Karpas-422 (cell line): ENCODE data around the gene LRRC3. TPM values are rescaled to one million over a fixed set of nuclear protein-coding genes. Genes with fewer than 3 reads are reported as not detected.

Experiments used
- DNase-seq: peaks from one replicate; pipeline ENCODE4 v3.0.0-alpha.2; 2015
- H2AFZ ChIP-seq: fragments of 200-600 bp; sonication (generic); 2 replicates; pipeline ENCODE4 v1.6.1; 2014; ENCODE audit warnings: antibody characterized with exemption, low read length, mixed read lengths
- H3K27ac ChIP-seq: fragments of 200-600 bp; sonication (generic); 2 replicates; pipeline ENCODE4 v1.5.1; 2014; ENCODE audit warnings: mild to moderate bottlenecking, low read length, moderate library complexity
- H3K27me3 ChIP-seq: fragments of 200-600 bp; sonication (generic); 2 replicates; pipeline ENCODE4 v1.6.1; 2014; ENCODE audit warnings: low read length, mixed read lengths
- H3K36me3 ChIP-seq: fragments of 200-600 bp; sonication (generic); 2 replicates; pipeline ENCODE4 v1.6.1; 2014; ENCODE audit warnings: low read length, mixed read lengths; ENCODE audit not compliant: insufficient read depth
- H3K4me1 ChIP-seq: fragments of 200-600 bp; sonication (generic); 2 replicates; pipeline ENCODE4 v1.6.1; 2014; ENCODE audit warnings: mild to moderate bottlenecking, low read length, mixed read lengths
- H3K4me2 ChIP-seq: fragments of 200-600 bp; sonication (generic); 2 replicates; pipeline ENCODE4 v1.6.1; 2014; ENCODE audit warnings: low read length, low read depth, mild to moderate bottlenecking; ENCODE audit not compliant: poor library complexity, severe bottlenecking
- H3K4me3 ChIP-seq: fragments of 200-600 bp; sonication (generic); 2 replicates; pipeline ENCODE4 v1.5.1; 2014; ENCODE audit warnings: mild to moderate bottlenecking, antibody characterized with exemption, low read length, mixed read lengths
- H3K79me2 ChIP-seq: fragments of 200-600 bp; sonication (generic); 2 replicates; pipeline ENCODE4 v1.6.1; 2014; ENCODE audit warnings: mild to moderate bottlenecking, low read length, mixed read lengths
- H3K9ac ChIP-seq: fragments of 200-600 bp; sonication (generic); 2 replicates; pipeline ENCODE4 v1.6.0; 2014; ENCODE audit warnings: low read length
- H3K9me2 ChIP-seq: fragments of 200-600 bp; sonication (generic), shearing (Covaris generic); replicated peaks from 2 replicates; pipeline ENCODE4 v1.6.0; 2014; ENCODE audit warnings: mild to moderate bottlenecking, low read length, moderate library complexity; ENCODE audit not compliant: insufficient read depth
- H3K9me3 ChIP-seq: fragments of 300-700, 200-600 bp; sonication (generic); 2 replicates; pipeline ENCODE4 v1.6.1; 2014; ENCODE audit warnings: low read length, mixed read lengths
- H4K20me1 ChIP-seq: fragments of 200-600 bp; sonication (generic); 2 replicates; pipeline ENCODE4 v1.6.1; 2014; ENCODE audit warnings: mild to moderate bottlenecking, antibody characterized with exemption, low read length, low read depth; ENCODE audit not compliant: insufficient read depth
- total RNA-seq: library from RNA; depleted of rRNA; stranded (reverse); fragments of >200 nt; shearing (Covaris generic); gene quantifications from 2 replicates; pipeline ENCODE4 v1.2.3, GENCODE V29; 2014; ENCODE audit warnings: low replicate concordance

Gene LRRC3
- total RNA-seq, 1 experiment from 2014 or later, result not detected

GRCh38 chr21:44427241-44428120 lies 27.8 kb upstream of the LRRC3 start:
- Histone ChIP-seq H4K20me1 (no peaks in the 10 kb centered on the region), H3K4me1 (no peaks in the 10 kb centered on the region), H3K79me2 (no peaks in the 10 kb centered on the region), H3K9ac (no peak overlapping the region), H3K27me3 (no peaks in the 10 kb centered on the region), H3K4me3 (no peak overlapping the region), H3K27ac (no peak overlapping the region), H3K9me2 (no peaks in the 10 kb centered on the region), H3K9me3 (peaks cover 23% of the 10 kb centered on the region), H3K4me2 (no peak overlapping the region), H3K36me3 (no peaks in the 10 kb centered on the region), H2AFZ (no peak overlapping the region)
- DNase-seq, result no peak

- no peaks in the 10 kb centered on the region for H4K20me1 ChIP-seq
- DNase-seq, result peak; percentile 83
- H3K36me3 ChIP-seq, result no peaks in the 10 kb centered on the region
- no peak overlapping the region for H3K4me3 ChIP-seq
- H2AFZ ChIP-seq, result no peak overlapping the region
- H3K9me2 ChIP-seq, result no peaks in the 10 kb centered on the region
- no peak overlapping the region for H3K4me2 ChIP-seq
- no peaks in the 10 kb centered on the region for H3K27me3 ChIP-seq
- H3K27ac ChIP-seq, result no peak overlapping the region
- H3K4me1 ChIP-seq, result no peaks in the 10 kb centered on the region
- H3K9me3 ChIP-seq, result peaks cover 23% of the 10 kb centered on the region
- H3K9ac ChIP-seq, result no peak overlapping the region
- H3K79me2 ChIP-seq, result no peaks in the 10 kb centered on the region
Measured at GRCh38 chr21:44428281-44428960, 26.9 kb upstream of the LRRC3 start.

- H3K4me1 ChIP-seq, result no peaks in the 10 kb centered on the region
- H3K4me3 ChIP-seq, result no peak overlapping the region
- H2AFZ ChIP-seq, result no peak overlapping the region
- H3K4me2 ChIP-seq, result no peak overlapping the region
- no peaks in the 10 kb centered on the region for H3K79me2 ChIP-seq
- DNase-seq, result no peak
- H3K27ac ChIP-seq, result no peak overlapping the region
- H4K20me1 ChIP-seq, result no peaks in the 10 kb centered on the region
- no peaks in the 10 kb centered on the region for H3K27me3 ChIP-seq
- no peaks in the 10 kb centered on the region for H3K36me3 ChIP-seq
- no peak overlapping the region for H3K9ac ChIP-seq
- H3K9me2 ChIP-seq, result no peaks in the 10 kb centered on the region
- H3K9me3 ChIP-seq, result peaks cover 23% of the 10 kb centered on the region
Measured at GRCh38 chr21:44429894-44430293, 25.4 kb upstream of the LRRC3 start.

- Histone ChIP-seq H2AFZ (no peak overlapping the region), H3K9me3 (peaks cover 20% of the 10 kb centered on the region), H3K4me3 (no peak overlapping the region), H3K9me2 (no peaks in the 10 kb centered on the region), H4K20me1 (no peaks in the 10 kb centered on the region), H3K4me2 (no peak overlapping the region), H3K27ac (no peak overlapping the region), H3K36me3 (no peaks in the 10 kb centered on the region), H3K27me3 (no peaks in the 10 kb centered on the region), H3K9ac (no peak overlapping the region), H3K4me1 (no peaks in the 10 kb centered on the region), H3K79me2 (no peaks in the 10 kb centered on the region)
- no peak for DNase-seq
Measured at GRCh38 chr21:44431300-44431699, 24.0 kb upstream of the LRRC3 start.

- no peak overlapping the region for H3K4me3 ChIP-seq
- H3K9me2 ChIP-seq, result no peaks in the 10 kb centered on the region
- no peak overlapping the region for H3K27ac ChIP-seq
- no peaks in the 10 kb centered on the region for H4K20me1 ChIP-seq
- H3K4me2 ChIP-seq, result no peak overlapping the region
- no peaks in the 10 kb centered on the region for H3K4me1 ChIP-seq
- peaks cover 5% of the 10 kb centered on the region; the same call in 1 of the 2 replicates for H3K9me3 ChIP-seq
- H3K27me3 ChIP-seq, result no peaks in the 10 kb centered on the region
- H3K36me3 ChIP-seq, result no peaks in the 10 kb centered on the region
- H2AFZ ChIP-seq, result no peak overlapping the region
- H3K9ac ChIP-seq, result no peak overlapping the region
- no peaks in the 10 kb centered on the region for H3K79me2 ChIP-seq
- no peak for DNase-seq
Measured at GRCh38 chr21:44432841-44433790, 22.2 kb upstream of the LRRC3 start.

GRCh38 chr21:44433791-44434567 lies 21.3 kb upstream of the LRRC3 start:
- Histone ChIP-seq H3K9ac (no peak overlapping the region), H3K9me2 (no peaks in the 10 kb centered on the region), H3K9me3 (peaks cover 5% of the 10 kb centered on the region; the same call in 1 of the 2 replicates), H3K36me3 (no peaks in the 10 kb centered on the region), H2AFZ (no peak overlapping the region), H3K4me1 (no peaks in the 10 kb centered on the region), H3K27ac (no peak overlapping the region), H3K4me2 (no peak overlapping the region), H3K27me3 (no peaks in the 10 kb centered on the region), H4K20me1 (no peaks in the 10 kb centered on the region), H3K79me2 (no peaks in the 10 kb centered on the region), H3K4me3 (no peak overlapping the region)
- no peak for DNase-seq

- no peaks in the 10 kb centered on the region for H3K27me3 ChIP-seq
- no peaks in the 10 kb centered on the region for H3K36me3 ChIP-seq
- H3K4me3 ChIP-seq, result no peak overlapping the region
- no peaks in the 10 kb centered on the region for H3K9me2 ChIP-seq
- no peaks in the 10 kb centered on the region for H3K79me2 ChIP-seq
- H3K27ac ChIP-seq, result no peak overlapping the region
- no peak overlapping the region for H3K4me2 ChIP-seq
- H4K20me1 ChIP-seq, result no peaks in the 10 kb centered on the region
- no peak overlapping the region for H3K9ac ChIP-seq
- H2AFZ ChIP-seq, result no peak overlapping the region
- peaks cover 5% of the 10 kb centered on the region; the same call in 1 of the 2 replicates for H3K9me3 ChIP-seq
- no peaks in the 10 kb centered on the region for H3K4me1 ChIP-seq
- no peak for DNase-seq
Measured at GRCh38 chr21:44434568-44434925, 20.8 kb upstream of the LRRC3 start.
